Karpas-422 (cell line): ENCODE data around the gene ADM. TPM values are rescaled to one million over a fixed set of nuclear protein-coding genes. Genes with fewer than 3 reads are reported as not detected.

Experiments
- DNase-seq: peaks from one replicate; pipeline ENCODE4 v3.0.0-alpha.2; 2015
- H2AFZ ChIP-seq: fragments of 200-600 bp; sonication (generic); 2 replicates; pipeline ENCODE4 v1.6.1; 2014; ENCODE audit warnings: antibody characterized with exemption, low read length, mixed read lengths
- H3K27ac ChIP-seq: fragments of 200-600 bp; sonication (generic); 2 replicates; pipeline ENCODE4 v1.5.1; 2014; ENCODE audit warnings: mild to moderate bottlenecking, low read length, moderate library complexity
- H3K27me3 ChIP-seq: fragments of 200-600 bp; sonication (generic); 2 replicates; pipeline ENCODE4 v1.6.1; 2014; ENCODE audit warnings: low read length, mixed read lengths
- H3K36me3 ChIP-seq: fragments of 200-600 bp; sonication (generic); 2 replicates; pipeline ENCODE4 v1.6.1; 2014; ENCODE audit warnings: low read length, mixed read lengths; ENCODE audit not compliant: insufficient read depth
- H3K4me1 ChIP-seq: fragments of 200-600 bp; sonication (generic); 2 replicates; pipeline ENCODE4 v1.6.1; 2014; ENCODE audit warnings: mild to moderate bottlenecking, low read length, mixed read lengths
- H3K4me2 ChIP-seq: fragments of 200-600 bp; sonication (generic); 2 replicates; pipeline ENCODE4 v1.6.1; 2014; ENCODE audit warnings: low read length, low read depth, mild to moderate bottlenecking; ENCODE audit not compliant: poor library complexity, severe bottlenecking
- H3K4me3 ChIP-seq: fragments of 200-600 bp; sonication (generic); 2 replicates; pipeline ENCODE4 v1.5.1; 2014; ENCODE audit warnings: mild to moderate bottlenecking, antibody characterized with exemption, low read length, mixed read lengths
- H3K79me2 ChIP-seq: fragments of 200-600 bp; sonication (generic); 2 replicates; pipeline ENCODE4 v1.6.1; 2014; ENCODE audit warnings: mild to moderate bottlenecking, low read length, mixed read lengths
- H3K9ac ChIP-seq: fragments of 200-600 bp; sonication (generic); 2 replicates; pipeline ENCODE4 v1.6.0; 2014; ENCODE audit warnings: low read length
- H3K9me2 ChIP-seq: fragments of 200-600 bp; sonication (generic), shearing (Covaris generic); replicated peaks from 2 replicates; pipeline ENCODE4 v1.6.0; 2014; ENCODE audit warnings: mild to moderate bottlenecking, low read length, moderate library complexity; ENCODE audit not compliant: insufficient read depth
- H3K9me3 ChIP-seq: fragments of 300-700, 200-600 bp; sonication (generic); 2 replicates; pipeline ENCODE4 v1.6.1; 2014; ENCODE audit warnings: low read length, mixed read lengths
- H4K20me1 ChIP-seq: fragments of 200-600 bp; sonication (generic); 2 replicates; pipeline ENCODE4 v1.6.1; 2014; ENCODE audit warnings: mild to moderate bottlenecking, antibody characterized with exemption, low read length, low read depth; ENCODE audit not compliant: insufficient read depth
- total RNA-seq: library from RNA; depleted of rRNA; stranded (reverse); fragments of >200 nt; shearing (Covaris generic); gene quantifications from 2 replicates; pipeline ENCODE4 v1.2.3, GENCODE V29; 2014; ENCODE audit warnings: low replicate concordance

ADM gene
- total RNA-seq, 1 experiment from 2014 or later: not detected

DNA sequence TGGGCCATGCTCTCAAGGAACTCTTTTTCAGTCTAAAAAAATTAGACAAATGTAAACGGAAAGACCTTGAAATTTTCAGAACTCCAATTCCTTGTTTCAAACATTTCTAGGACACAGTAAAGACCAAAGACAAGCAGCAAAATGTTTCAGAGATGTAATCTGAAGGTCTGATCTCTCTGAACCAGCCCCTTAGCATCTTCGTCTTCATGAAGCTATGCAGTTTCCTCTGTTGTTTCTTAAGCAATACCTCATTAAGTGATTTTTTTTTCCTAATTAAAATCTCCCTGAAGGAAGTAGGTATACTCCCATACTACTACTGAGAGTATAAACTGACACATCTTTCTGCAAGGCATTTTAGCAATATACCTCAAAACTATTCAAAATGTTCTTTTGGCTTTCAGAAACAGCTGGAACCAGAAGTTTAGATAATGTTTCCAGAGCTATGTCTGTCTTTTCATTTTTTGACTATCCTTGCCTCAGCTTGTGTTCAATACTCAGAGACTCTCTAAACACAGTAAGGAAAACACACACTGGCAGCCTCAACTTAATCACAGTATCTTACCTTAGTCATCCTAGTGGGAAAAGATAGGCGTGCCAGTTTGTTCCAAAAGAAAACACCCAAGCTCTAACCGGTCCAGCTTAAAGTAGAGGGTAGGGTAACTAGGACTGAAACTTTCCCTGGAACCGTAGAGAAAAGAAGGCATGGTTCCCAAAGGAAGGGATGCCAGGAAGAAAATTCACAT lies 36.0 kb upstream of the ADM start:
- no peaks in the 10 kb centered on the region for H3K9me2 ChIP-seq
- no peak overlapping the region for H3K27ac ChIP-seq
- H3K4me2 ChIP-seq: no peak overlapping the region
- no peaks in the 10 kb centered on the region for H3K4me1 ChIP-seq
- H3K9ac ChIP-seq: no peak overlapping the region
- H3K4me3 ChIP-seq: no peak overlapping the region
- H3K9me3 ChIP-seq: no peaks in the 10 kb centered on the region
- no peak for DNase-seq
- no peaks in the 10 kb centered on the region for H3K27me3 ChIP-seq
- H3K36me3 ChIP-seq: no peaks in the 10 kb centered on the region
- no peaks in the 10 kb centered on the region for H3K79me2 ChIP-seq
- 0 out of 2 replicates have a peak, but pooled peaks cover 6% of the 10 kb centered on the region for H4K20me1 ChIP-seq
- no peak overlapping the region for H2AFZ ChIP-seq

DNA sequence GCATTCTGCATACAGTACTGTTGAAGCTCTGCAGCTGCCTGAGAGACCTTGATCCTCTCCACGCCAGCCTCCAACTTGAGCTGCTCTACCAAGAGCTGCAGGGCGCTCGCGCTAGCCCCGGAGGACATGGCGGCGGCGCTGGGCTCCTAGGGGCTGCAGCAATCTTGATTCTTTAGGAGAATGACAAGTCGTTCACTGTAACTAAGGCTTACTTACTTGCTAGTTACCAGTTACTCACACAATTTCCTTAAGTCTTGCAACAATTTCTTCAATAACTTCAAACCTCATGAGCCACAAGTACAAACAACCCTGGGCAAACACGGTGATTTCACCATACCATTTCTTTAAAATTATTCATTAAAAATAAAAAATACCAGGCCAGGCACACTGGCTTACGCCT lies 32.7 kb upstream of the ADM start:
- Histone ChIP-seq H3K9me3 (no peaks in the 10 kb centered on the region), H4K20me1 (peaks cover 10% of the 10 kb centered on the region; the same call in 1 of the 2 replicates), H3K27ac (no peak overlapping the region), H3K9me2 (no peaks in the 10 kb centered on the region), H3K27me3 (no peaks in the 10 kb centered on the region), H3K4me3 (no peak overlapping the region), H3K4me2 (no peak overlapping the region), H3K9ac (no peak overlapping the region), H2AFZ (no peak overlapping the region), H3K4me1 (peaks cover 6% of the 10 kb centered on the region), H3K79me2 (no peaks in the 10 kb centered on the region), H3K36me3 (no peaks in the 10 kb centered on the region)
- no peak for DNase-seq

DNA sequence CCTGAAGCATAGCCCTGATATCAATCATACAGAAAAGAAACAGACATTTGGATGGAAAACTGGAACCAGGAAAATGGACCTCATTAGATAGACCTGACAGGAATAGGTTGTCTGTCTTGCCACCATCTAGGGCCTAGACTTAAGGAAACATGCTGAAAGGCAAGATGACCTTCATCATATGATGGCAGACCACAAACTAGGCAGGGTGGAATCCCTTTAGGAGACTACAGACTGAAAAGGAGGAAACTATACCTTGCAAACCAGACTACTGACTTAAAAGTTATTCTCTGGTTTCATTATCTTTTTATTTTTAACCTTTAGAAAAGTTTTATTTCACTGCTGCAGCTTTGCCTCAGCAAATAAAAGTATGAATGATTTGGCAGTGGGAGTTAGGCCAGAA lies 31.1 kb upstream of the ADM start:
- H3K4me1 ChIP-seq: peaks cover 6% of the 10 kb centered on the region
- H3K79me2 ChIP-seq: no peaks in the 10 kb centered on the region
- no peak overlapping the region for H3K27ac ChIP-seq
- no peaks in the 10 kb centered on the region for H3K9me3 ChIP-seq
- no peak overlapping the region for H2AFZ ChIP-seq
- no peaks in the 10 kb centered on the region for H3K9me2 ChIP-seq
- H3K4me2 ChIP-seq: no peak overlapping the region
- peaks cover 10% of the 10 kb centered on the region; the same call in 1 of the 2 replicates for H4K20me1 ChIP-seq
- no peak overlapping the region for H3K9ac ChIP-seq
- no peak for DNase-seq
- H3K4me3 ChIP-seq: no peak overlapping the region
- no peaks in the 10 kb centered on the region for H3K27me3 ChIP-seq
- H3K36me3 ChIP-seq: no peaks in the 10 kb centered on the region

DNA sequence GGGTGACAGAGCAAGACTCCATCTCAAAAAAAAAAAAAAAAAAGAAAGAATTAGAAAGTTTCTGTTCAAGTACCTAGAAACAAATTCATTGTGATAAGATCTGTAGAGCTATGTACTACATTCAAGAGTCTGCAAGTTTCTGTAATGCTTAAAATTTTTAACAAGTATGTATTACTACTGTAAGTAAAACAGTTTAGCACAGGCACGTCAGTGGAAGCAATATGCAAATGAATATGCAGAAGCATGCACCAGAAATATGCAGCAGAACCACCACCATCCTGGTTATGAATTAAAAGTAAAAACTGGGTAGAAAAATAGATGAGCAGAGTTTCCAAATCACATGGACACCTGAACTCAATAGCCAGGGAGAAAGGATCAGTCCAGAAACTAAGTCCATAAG lies 30.1 kb upstream of the ADM start:
- Histone ChIP-seq H3K4me3 (no peak overlapping the region), H3K27me3 (no peaks in the 10 kb centered on the region), H3K9me2 (no peaks in the 10 kb centered on the region), H2AFZ (no peak overlapping the region), H3K9ac (no peak overlapping the region), H3K4me1 (peaks cover 6% of the 10 kb centered on the region), H3K9me3 (no peaks in the 10 kb centered on the region), H3K36me3 (no peaks in the 10 kb centered on the region), H4K20me1 (peaks cover 10% of the 10 kb centered on the region; the same call in 1 of the 2 replicates), H3K79me2 (no peaks in the 10 kb centered on the region), H3K27ac (no peak overlapping the region), H3K4me2 (no peak overlapping the region)
- DNase-seq: no peak

DNA sequence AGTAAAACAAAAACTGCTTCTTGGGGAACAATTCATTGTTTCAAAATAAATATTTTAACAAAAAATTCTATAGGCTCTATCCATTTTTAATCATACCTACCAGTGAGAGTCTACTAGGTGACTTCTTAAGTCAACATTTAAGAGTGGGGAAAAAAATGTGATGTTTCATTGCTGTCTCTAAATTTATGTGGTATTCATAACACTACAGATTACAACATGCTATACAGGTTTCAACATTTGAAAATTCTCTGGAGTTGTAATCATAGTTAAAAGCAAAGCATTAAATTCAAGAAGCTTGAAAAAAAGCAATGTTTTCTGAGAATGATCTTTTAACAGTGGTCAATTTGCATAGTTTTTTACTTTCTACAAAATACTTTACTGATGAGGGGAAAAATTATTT lies 29.2 kb upstream of the ADM start:
- Histone ChIP-seq H3K79me2 (no peaks in the 10 kb centered on the region), H4K20me1 (peaks cover 12% of the 10 kb centered on the region; the same call in 1 of the 2 replicates), H3K36me3 (no peaks in the 10 kb centered on the region), H3K27me3 (no peaks in the 10 kb centered on the region), H2AFZ (no peak overlapping the region), H3K4me1 (peaks cover 6% of the 10 kb centered on the region), H3K4me3 (no peak overlapping the region), H3K9ac (no peak overlapping the region), H3K9me2 (no peaks in the 10 kb centered on the region), H3K4me2 (no peak overlapping the region), H3K9me3 (no peaks in the 10 kb centered on the region), H3K27ac (no peak overlapping the region)
- DNase-seq: no peak

DNA sequence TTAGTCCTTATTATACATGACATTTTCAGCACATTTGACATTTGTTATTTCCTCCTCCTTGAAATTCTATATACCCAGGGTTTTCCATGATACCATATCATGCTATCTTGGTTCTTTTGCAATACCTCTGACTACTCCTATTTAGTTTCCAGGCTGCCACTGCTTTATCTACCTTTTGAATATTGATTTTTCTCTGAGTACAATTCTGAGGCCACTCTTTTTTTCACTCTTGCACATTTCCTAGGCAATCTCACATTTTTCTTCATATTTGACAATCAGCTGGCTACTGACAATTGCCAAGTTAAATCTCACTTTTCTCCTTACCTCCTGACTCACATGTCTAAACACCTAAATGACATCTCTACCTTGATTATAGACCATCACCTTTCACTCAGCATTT lies 22.8 kb upstream of the ADM start:
- Histone ChIP-seq H3K9me3 (no peaks in the 10 kb centered on the region), H3K4me2 (no peak overlapping the region), H3K79me2 (no peaks in the 10 kb centered on the region), H3K9me2 (no peaks in the 10 kb centered on the region), H3K36me3 (no peaks in the 10 kb centered on the region), H4K20me1 (peaks cover 20% of the 10 kb centered on the region; the same call in 1 of the 2 replicates), H3K27me3 (no peaks in the 10 kb centered on the region), H2AFZ (no peak overlapping the region), H3K27ac (no peak overlapping the region), H3K4me3 (no peak overlapping the region), H3K4me1 (no peaks in the 10 kb centered on the region), H3K9ac (no peak overlapping the region)
- no peak for DNase-seq

DNA sequence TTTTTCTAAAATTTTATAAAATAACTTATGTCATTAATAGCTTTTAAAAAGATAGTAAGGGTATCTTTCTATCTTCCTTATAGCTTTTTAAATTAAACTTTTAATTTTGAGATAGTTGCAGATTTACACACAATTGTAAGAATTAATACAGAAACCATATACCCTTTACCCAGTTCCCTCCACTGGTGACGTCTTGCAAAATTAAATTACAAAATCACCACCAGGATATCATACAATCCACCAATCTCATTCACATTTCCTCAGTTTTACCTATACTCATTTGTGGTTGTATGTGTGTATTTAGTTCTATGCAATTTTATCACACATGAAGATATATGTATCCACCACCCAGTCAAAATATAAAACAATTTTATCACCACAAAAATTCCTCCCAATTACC lies 20.9 kb upstream of the ADM start:
- no peaks in the 10 kb centered on the region for H3K27me3 ChIP-seq
- H3K79me2 ChIP-seq: no peaks in the 10 kb centered on the region
- peaks cover 23% of the 10 kb centered on the region; the same call in 1 of the 2 replicates for H4K20me1 ChIP-seq

DNA sequence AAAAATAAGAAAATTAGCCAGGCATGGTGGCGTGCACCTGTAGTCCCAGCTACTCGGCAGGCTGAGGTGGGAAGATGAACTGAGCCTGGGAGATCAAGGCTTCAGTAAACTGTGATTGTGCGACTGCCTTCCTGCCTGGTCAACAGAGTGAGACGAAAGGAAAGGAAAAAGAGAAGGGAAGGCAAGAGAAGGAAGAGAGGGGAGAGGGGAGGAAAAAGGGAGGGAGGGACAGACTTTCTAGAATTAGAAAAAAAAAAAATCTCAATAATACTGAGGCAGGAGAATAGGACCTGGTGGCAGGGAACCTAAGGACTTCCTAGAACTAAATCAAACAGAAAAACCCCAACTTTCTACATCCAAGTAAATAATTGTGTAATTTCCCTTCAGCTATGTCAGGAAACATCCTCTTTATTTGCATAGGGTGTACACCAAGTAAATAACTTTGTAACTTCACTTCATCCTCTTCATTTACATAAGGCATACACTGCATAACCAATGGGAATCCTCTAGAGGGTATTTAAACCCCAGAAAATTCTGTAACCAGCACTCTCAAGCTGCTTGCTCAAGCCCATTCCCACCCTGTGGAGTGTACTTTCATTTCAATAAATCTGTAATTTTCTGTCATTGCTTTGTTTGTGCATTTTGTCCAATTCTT lies 19.6 kb upstream of the ADM start:
- peak; percentile 20 for DNase-seq
- no peak overlapping the region for H3K27ac ChIP-seq
- no peaks in the 10 kb centered on the region for H3K36me3 ChIP-seq
- no peaks in the 10 kb centered on the region for H3K27me3 ChIP-seq
- H3K4me2 ChIP-seq: no peak overlapping the region
- H4K20me1 ChIP-seq: peaks cover 27% of the 10 kb centered on the region; the same call in 1 of the 2 replicates
- H3K9me2 ChIP-seq: no peaks in the 10 kb centered on the region
- H3K4me1 ChIP-seq: no peaks in the 10 kb centered on the region
- H3K79me2 ChIP-seq: no peaks in the 10 kb centered on the region
- no peak overlapping the region for H2AFZ ChIP-seq
- H3K9ac ChIP-seq: no peak overlapping the region
- no peaks in the 10 kb centered on the region for H3K9me3 ChIP-seq
- H3K4me3 ChIP-seq: no peak overlapping the region

More for the DNA sequence above, 20.9 kb upstream of the ADM start:
- no peak overlapping the region for H3K4me2 ChIP-seq
- no peak overlapping the region for H3K27ac ChIP-seq
- no peak overlapping the region for H3K9ac ChIP-seq
- H2AFZ ChIP-seq: no peak overlapping the region
- no peaks in the 10 kb centered on the region for H3K9me3 ChIP-seq
- no peak overlapping the region for H3K4me3 ChIP-seq
- H3K9me2 ChIP-seq: no peaks in the 10 kb centered on the region
- no peaks in the 10 kb centered on the region for H3K4me1 ChIP-seq
- no peaks in the 10 kb centered on the region for H3K36me3 ChIP-seq
- no peak for DNase-seq
